ENCODE data around the gene ZBED4.

The ZBED4 gene

GRCh38 chr22:49827853-49828598 is 25.6 kb upstream of the ZBED4 start, which contains the start of gene BRD1:
BRD1 (minus strand) TSS chr22:49827873; CDS start chr22:49824317, 3,556 bp downstream.
- peak; percentile 61 for DNase-seq (ENCODE audit: insufficient read length)
- peak; percentile 36 for FAIRE-seq
- TF ChIP-seq TAF1 (IDR thresholded peaks at IDR 0.05; ENCODE audit: borderline replicate concordance, low read depth, low read length) (peak; percentile 67; the same call in 1 of the 2 replicates), POLR2AphosphoS5 (IDR thresholded peaks at IDR 0.05; ENCODE audit: low read depth, low read length) (no peak), POLR2A (IDR thresholded peaks at IDR 0.05; ENCODE audit: low read depth, low read length) (peak; percentile 62; the same call in 1 of the 2 replicates)

- no peak for TF ChIP-seq POLR2AphosphoS5 (IDR thresholded peaks at IDR 0.05; ENCODE audit: low read depth, low read length)
- TF ChIP-seq TAF1 (IDR thresholded peaks at IDR 0.05; ENCODE audit: borderline replicate concordance, low read depth, low read length) = no peak
- no peak for TF ChIP-seq POLR2A (IDR thresholded peaks at IDR 0.05; ENCODE audit: low read depth, low read length)
- FAIRE-seq (no peak), DNase-seq (ENCODE audit: insufficient read length) (no peak)
Observed at GRCh38 chr22:49828599-49828965, 25.1 kb upstream of the ZBED4 start.

GRCh38 chr22:49829044-49829853 is 24.4 kb upstream of the ZBED4 start:
- DNase-seq (ENCODE audit: insufficient read length) = no peak
- peak; percentile 85 for FAIRE-seq
- TF ChIP-seq POLR2A (IDR thresholded peaks at IDR 0.05; ENCODE audit: low read depth, low read length) = no peak
- no peak for TF ChIP-seq POLR2AphosphoS5 (IDR thresholded peaks at IDR 0.05; ENCODE audit: low read depth, low read length)
- no peak for TF ChIP-seq TAF1 (IDR thresholded peaks at IDR 0.05; ENCODE audit: borderline replicate concordance, low read depth, low read length)

GRCh38 chr22:49833340-49834007 is 20.2 kb upstream of the ZBED4 start:
- no peak for DNase-seq (ENCODE audit: insufficient read length)

GRCh38 chr22:49838771-49839717 is 14.6 kb upstream of the ZBED4 start:
- TF ChIP-seq POLR2A (IDR thresholded peaks at IDR 0.05; ENCODE audit: low read depth, low read length) = no peak
- FAIRE-seq = no peak
- no peak for DNase-seq (ENCODE audit: insufficient read length)

More at GRCh38 chr22:49833340-49834007, 20.2 kb upstream of the ZBED4 start:
- FAIRE-seq = no peak
- TF ChIP-seq POLR2AphosphoS5 (IDR thresholded peaks at IDR 0.05; ENCODE audit: low read depth, low read length) = no peak
- no peak for TF ChIP-seq POLR2A (IDR thresholded peaks at IDR 0.05; ENCODE audit: low read depth, low read length)
- no peak for TF ChIP-seq TAF1 (IDR thresholded peaks at IDR 0.05; ENCODE audit: borderline replicate concordance, low read depth, low read length)

- FAIRE-seq (no peak), DNase-seq (ENCODE audit: insufficient read length) (no peak)
Observed at GRCh38 chr22:49845241-49845640, 8.4 kb upstream of the ZBED4 start.

GRCh38 chr22:49845666-49846459 is 7.8 kb upstream of the ZBED4 start:
- FAIRE-seq = no peak
- TF ChIP-seq TAF1 (IDR thresholded peaks at IDR 0.05; ENCODE audit: borderline replicate concordance, low read depth, low read length) (no peak), POLR2AphosphoS5 (IDR thresholded peaks at IDR 0.05; ENCODE audit: low read depth, low read length) (no peak), POLR2A (IDR thresholded peaks at IDR 0.05; ENCODE audit: low read depth, low read length) (no peak)
- no peak for DNase-seq (ENCODE audit: insufficient read length)

More at GRCh38 chr22:49845241-49845640, 8.4 kb upstream of the ZBED4 start:
- no peak for TF ChIP-seq POLR2A (IDR thresholded peaks at IDR 0.05; ENCODE audit: low read depth, low read length)
- TF ChIP-seq TAF1 (IDR thresholded peaks at IDR 0.05; ENCODE audit: borderline replicate concordance, low read depth, low read length) = no peak
- TF ChIP-seq POLR2AphosphoS5 (IDR thresholded peaks at IDR 0.05; ENCODE audit: low read depth, low read length) = no peak

- FAIRE-seq (no peak), DNase-seq (ENCODE audit: insufficient read length) (no peak)
- TF ChIP-seq TAF1 (IDR thresholded peaks at IDR 0.05; ENCODE audit: borderline replicate concordance, low read depth, low read length) = no peak
- no peak for TF ChIP-seq POLR2A (IDR thresholded peaks at IDR 0.05; ENCODE audit: low read depth, low read length)
- TF ChIP-seq POLR2AphosphoS5 (IDR thresholded peaks at IDR 0.05; ENCODE audit: low read depth, low read length) = no peak
Observed at GRCh38 chr22:49847751-49848689, 5.6 kb upstream of the ZBED4 start.

- DNase-seq (ENCODE audit: insufficient read length) (no peak), FAIRE-seq (no peak)
- TF ChIP-seq TAF1 (IDR thresholded peaks at IDR 0.05; ENCODE audit: borderline replicate concordance, low read depth, low read length) (no peak), POLR2A (IDR thresholded peaks at IDR 0.05; ENCODE audit: low read depth, low read length) (no peak), POLR2AphosphoS5 (IDR thresholded peaks at IDR 0.05; ENCODE audit: low read depth, low read length) (no peak)
Observed at GRCh38 chr22:49848690-49849160, 4.9 kb upstream of the ZBED4 start.
